Measurements from ENCODE around the gene CCN5. TPM values are rescaled to one million over a fixed set of nuclear protein-coding genes. Genes with fewer than 3 reads are reported as not detected.

The CCN5 gene
- total and polyA plus RNA-seq, 2 of the 13 experiments (the other 11 are each of a cell fraction or from before 2014, with no cell fraction given) = 0.12 TPM; not detected in 1

DNA sequence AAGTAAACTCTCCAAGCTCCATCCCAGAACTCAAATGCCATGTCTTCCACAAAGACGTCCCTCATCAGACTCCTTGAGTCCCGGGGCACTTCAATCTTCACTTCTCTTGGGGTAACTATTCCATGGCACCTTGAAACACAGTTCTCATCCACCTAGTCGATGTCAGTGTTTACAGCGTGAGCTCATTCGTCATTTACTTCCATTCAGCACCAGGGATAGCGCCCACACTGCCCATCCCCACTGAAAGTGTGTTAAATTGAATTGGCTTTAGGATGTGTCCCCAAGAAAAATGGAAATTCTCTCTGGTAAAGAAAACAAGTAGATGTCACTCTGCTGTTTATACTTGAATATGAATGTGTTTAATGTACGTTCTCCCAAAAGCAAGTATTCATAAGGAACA, 61.8 kb downstream of the CCN5 start (continued):
- TF ChIP-seq, protein P1, sequence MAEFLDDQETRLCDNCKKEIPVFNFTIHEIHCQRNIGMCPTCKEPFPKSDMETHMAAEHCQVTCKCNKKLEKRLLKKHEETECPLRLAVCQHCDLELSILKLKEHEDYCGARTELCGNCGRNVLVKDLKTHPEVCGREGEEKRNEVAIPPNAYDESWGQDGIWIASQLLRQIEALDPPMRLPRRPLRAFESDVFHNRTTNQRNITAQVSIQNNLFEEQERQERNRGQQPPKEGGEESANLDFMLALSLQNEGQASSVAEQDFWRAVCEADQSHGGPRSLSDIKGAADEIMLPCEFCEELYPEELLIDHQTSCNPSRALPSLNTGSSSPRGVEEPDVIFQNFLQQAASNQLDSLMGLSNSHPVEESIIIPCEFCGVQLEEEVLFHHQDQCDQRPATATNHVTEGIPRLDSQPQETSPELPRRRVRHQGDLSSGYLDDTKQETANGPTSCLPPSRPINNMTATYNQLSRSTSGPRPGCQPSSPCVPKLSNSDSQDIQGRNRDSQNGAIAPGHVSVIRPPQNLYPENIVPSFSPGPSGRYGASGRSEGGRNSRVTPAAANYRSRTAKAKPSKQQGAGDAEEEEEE (CRISPR knock-in tag; IDR thresholded peaks at IDR 0.05; ENCODE audit: borderline replicate concordance) = no peak
- TF ChIP-seq ZFP41 (CRISPR knock-in tag; IDR thresholded peaks at IDR 0.05; ENCODE audit: borderline replicate concordance) = no peak
- no peak for TF ChIP-seq RARG (CRISPR knock-in tag; IDR thresholded peaks at IDR 0.05; ENCODE audit: low read depth)
- TF ChIP-seq ARNT2 (CRISPR knock-in tag; IDR thresholded peaks at IDR 0.05; ENCODE audit: low read depth) = no peak
- no peak for TF ChIP-seq GPN1 (CRISPR knock-in tag; IDR thresholded peaks at IDR 0.05; ENCODE audit: borderline replicate concordance)
- TF ChIP-seq ZNF383 (CRISPR knock-in tag; IDR thresholded peaks at IDR 0.05; ENCODE audit: borderline replicate concordance) = no peak
- no peak for TF ChIP-seq HNF4A (CRISPR knock-in tag; IDR thresholded peaks at IDR 0.05)
- TF ChIP-seq, protein P2, sequence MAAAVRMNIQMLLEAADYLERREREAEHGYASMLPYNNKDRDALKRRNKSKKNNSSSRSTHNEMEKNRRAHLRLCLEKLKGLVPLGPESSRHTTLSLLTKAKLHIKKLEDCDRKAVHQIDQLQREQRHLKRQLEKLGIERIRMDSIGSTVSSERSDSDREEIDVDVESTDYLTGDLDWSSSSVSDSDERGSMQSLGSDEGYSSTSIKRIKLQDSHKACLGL (CRISPR knock-in tag; IDR thresholded peaks at IDR 0.05) = no peak
- no peak for TF ChIP-seq ZFP62 (CRISPR knock-in tag; IDR thresholded peaks at IDR 0.05)
- no peak for TF ChIP-seq U2AF2 (IDR thresholded peaks at IDR 0.05; ENCODE audit: low read depth, low read length)
- no peak for TF ChIP-seq ELF1 (CRISPR knock-in tag; IDR thresholded peaks at IDR 0.05)
- no peak for TF ChIP-seq ZNF543 (CRISPR knock-in tag; IDR thresholded peaks at IDR 0.05)
- TF ChIP-seq NFKB2 (CRISPR knock-in tag; IDR thresholded peaks at IDR 0.05; ENCODE audit: borderline replicate concordance) = no peak
- TF ChIP-seq, protein P3, sequence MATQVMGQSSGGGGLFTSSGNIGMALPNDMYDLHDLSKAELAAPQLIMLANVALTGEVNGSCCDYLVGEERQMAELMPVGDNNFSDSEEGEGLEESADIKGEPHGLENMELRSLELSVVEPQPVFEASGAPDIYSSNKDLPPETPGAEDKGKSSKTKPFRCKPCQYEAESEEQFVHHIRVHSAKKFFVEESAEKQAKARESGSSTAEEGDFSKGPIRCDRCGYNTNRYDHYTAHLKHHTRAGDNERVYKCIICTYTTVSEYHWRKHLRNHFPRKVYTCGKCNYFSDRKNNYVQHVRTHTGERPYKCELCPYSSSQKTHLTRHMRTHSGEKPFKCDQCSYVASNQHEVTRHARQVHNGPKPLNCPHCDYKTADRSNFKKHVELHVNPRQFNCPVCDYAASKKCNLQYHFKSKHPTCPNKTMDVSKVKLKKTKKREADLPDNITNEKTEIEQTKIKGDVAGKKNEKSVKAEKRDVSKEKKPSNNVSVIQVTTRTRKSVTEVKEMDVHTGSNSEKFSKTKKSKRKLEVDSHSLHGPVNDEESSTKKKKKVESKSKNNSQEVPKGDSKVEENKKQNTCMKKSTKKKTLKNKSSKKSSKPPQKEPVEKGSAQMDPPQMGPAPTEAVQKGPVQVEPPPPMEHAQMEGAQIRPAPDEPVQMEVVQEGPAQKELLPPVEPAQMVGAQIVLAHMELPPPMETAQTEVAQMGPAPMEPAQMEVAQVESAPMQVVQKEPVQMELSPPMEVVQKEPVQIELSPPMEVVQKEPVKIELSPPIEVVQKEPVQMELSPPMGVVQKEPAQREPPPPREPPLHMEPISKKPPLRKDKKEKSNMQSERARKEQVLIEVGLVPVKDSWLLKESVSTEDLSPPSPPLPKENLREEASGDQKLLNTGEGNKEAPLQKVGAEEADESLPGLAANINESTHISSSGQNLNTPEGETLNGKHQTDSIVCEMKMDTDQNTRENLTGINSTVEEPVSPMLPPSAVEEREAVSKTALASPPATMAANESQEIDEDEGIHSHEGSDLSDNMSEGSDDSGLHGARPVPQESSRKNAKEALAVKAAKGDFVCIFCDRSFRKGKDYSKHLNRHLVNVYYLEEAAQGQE (IDR thresholded peaks at IDR 0.05; ENCODE audit: borderline replicate concordance in 1 of 2, low read depth in 1 of 2, low read length in 2 of 2) = peak; percentile 94 to 98
- TF ChIP-seq HOXA7 (CRISPR knock-in tag; IDR thresholded peaks at IDR 0.05) = no peak
- TF ChIP-seq ZNF263 (CRISPR knock-in tag; IDR thresholded peaks at IDR 0.05) = peak; percentile 39; the same call in 1 of the 2 replicates
- TF ChIP-seq ZBTB8A (CRISPR knock-in tag; IDR thresholded peaks at IDR 0.05; ENCODE audit: borderline replicate concordance, low read depth) = no peak
- TF ChIP-seq, protein P4, sequence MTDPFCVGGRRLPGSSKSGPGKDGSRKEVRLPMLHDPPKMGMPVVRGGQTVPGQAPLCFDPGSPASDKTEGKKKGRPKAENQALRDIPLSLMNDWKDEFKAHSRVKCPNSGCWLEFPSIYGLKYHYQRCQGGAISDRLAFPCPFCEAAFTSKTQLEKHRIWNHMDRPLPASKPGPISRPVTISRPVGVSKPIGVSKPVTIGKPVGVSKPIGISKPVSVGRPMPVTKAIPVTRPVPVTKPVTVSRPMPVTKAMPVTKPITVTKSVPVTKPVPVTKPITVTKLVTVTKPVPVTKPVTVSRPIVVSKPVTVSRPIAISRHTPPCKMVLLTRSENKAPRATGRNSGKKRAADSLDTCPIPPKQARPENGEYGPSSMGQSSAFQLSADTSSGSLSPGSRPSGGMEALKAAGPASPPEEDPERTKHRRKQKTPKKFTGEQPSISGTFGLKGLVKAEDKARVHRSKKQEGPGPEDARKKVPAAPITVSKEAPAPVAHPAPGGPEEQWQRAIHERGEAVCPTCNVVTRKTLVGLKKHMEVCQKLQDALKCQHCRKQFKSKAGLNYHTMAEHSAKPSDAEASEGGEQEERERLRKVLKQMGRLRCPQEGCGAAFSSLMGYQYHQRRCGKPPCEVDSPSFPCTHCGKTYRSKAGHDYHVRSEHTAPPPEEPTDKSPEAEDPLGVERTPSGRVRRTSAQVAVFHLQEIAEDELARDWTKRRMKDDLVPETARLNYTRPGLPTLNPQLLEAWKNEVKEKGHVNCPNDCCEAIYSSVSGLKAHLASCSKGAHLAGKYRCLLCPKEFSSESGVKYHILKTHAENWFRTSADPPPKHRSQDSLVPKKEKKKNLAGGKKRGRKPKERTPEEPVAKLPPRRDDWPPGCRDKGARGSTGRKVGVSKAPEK (CRISPR knock-in tag; IDR thresholded peaks at IDR 0.05; ENCODE audit: borderline replicate concordance) = no peak
- TF ChIP-seq, protein P5, sequence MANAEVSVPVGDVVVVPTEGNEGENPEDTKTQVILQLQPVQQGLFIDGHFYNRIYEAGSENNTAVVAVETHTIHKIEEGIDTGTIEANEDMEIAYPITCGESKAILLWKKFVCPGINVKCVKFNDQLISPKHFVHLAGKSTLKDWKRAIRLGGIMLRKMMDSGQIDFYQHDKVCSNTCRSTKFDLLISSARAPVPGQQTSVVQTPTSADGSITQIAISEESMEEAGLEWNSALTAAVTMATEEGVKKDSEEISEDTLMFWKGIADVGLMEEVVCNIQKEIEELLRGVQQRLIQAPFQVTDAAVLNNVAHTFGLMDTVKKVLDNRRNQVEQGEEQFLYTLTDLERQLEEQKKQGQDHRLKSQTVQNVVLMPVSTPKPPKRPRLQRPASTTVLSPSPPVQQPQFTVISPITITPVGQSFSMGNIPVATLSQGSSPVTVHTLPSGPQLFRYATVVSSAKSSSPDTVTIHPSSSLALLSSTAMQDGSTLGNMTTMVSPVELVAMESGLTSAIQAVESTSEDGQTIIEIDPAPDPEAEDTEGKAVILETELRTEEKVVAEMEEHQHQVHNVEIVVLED (CRISPR knock-in tag; IDR thresholded peaks at IDR 0.05; ENCODE audit: borderline replicate concordance) = no peak
- TF ChIP-seq PLRG1 (conservative IDR thresholded peaks at IDR 0.05) = no peak
- no peak for TF ChIP-seq GTF2F1 (IDR thresholded peaks at IDR 0.05; ENCODE audit: low read length)
